HG03432 (cell line): Measurements from ENCODE around the gene TMEM98.
"Not testable (repeated sequence)": the region's sequence is repeated elsewhere in the genome, so short reads cannot be mapped to it uniquely, and the experiment has no call there.

Experiments
- ATAC-seq: cut with Tn5 transposase; IDR thresholded peaks from one replicate; pipeline ENCODE4 v1.9.1; 2021; ENCODE audit warnings: mild to moderate bottlenecking, moderate library complexity; ENCODE audit not compliant: unreplicated experiment

The TMEM98 gene

GRCh38 chr17:32976605-32977004 is 48.7 kb downstream of the TMEM98 start:
- ATAC-seq = no peak

GRCh38 chr17:32980230-32980629 is 52.3 kb downstream of the TMEM98 start:
- ATAC-seq = no peak

- not testable (repeated sequence) for ATAC-seq
Measured at GRCh38 chr17:32981611-32982010, 53.7 kb downstream of the TMEM98 start.

- ATAC-seq = no peak
Measured at GRCh38 chr17:32985050-32985756, 57.2 kb downstream of the TMEM98 start.

- ATAC-seq = not testable (repeated sequence)
Measured at GRCh38 chr17:32987453-32987805, 59.5 kb downstream of the TMEM98 start.

GRCh38 chr17:32987868-32988267 is 59.9 kb downstream of the TMEM98 start:
- ATAC-seq = not testable (repeated sequence)

GRCh38 chr17:32988481-32989101 is 60.6 kb downstream of the TMEM98 start:
- ATAC-seq = no peak

GRCh38 chr17:32992321-32993033 is 64.5 kb downstream of the TMEM98 start:
- ATAC-seq = no peak

GRCh38 chr17:32993977-32994376 is 66.0 kb downstream of the TMEM98 start:
- no peak for ATAC-seq
